OCI-LY7 (cell line): ENCODE measurements around the gene GJA9. TPM values are rescaled to one million over a fixed set of nuclear protein-coding genes. Genes with fewer than 3 reads are reported as not detected.
A peak's percentile ranks its signal among the peaks of the same experiment; 100 is the strongest.

Experiments
- BruUV-seq: library from RNA; stranded (reverse); fragments of 400-500 nt; replicated peaks from 2 replicates; lab custom pipeline; 2021; lab: Mats Ljungman, UMichigan
- CTCF ChIA-PET: fragments of 300-600 bp; sonication (Branson Sonifier 250); formaldehyde crosslinking; loops from one replicate; lab custom pipeline; 2022; ENCODE audit warnings: antibody characterized with exemption; ENCODE audit not compliant: unreplicated experiment; lab: Charles Lee
- POLR2A ChIA-PET: fragments of 300-600 bp; sonication (Branson Sonifier 250); formaldehyde crosslinking; loops from one replicate; lab custom pipeline; 2022; ENCODE audit warnings: antibody characterized with exemption; lab: Charles Lee
- DNase-seq: peaks from one replicate; pipeline ENCODE4 v3.0.0-alpha.2; 2015; ENCODE audit warnings: low spot score
- H2AFZ ChIP-seq: fragments of 200-600 bp; sonication (generic), shearing (Covaris generic); 2 replicates; pipeline ENCODE4 v1.6.1; 2014; ENCODE audit warnings: mild to moderate bottlenecking, antibody characterized with exemption, low read length, moderate library complexity
- H3K27ac ChIP-seq: fragments of 200-600 bp; sonication (generic); 2 replicates; pipeline ENCODE4 v1.5.1; 2014; ENCODE audit warnings: mixed run types, low read depth, mild to moderate bottlenecking, moderate library complexity, low read length, inconsistent platforms; ENCODE audit not compliant: poor library complexity, severe bottlenecking
- H3K36me3 ChIP-seq: fragments of 200-600 bp; sonication (generic); 2 replicates; pipeline ENCODE4 v1.6.1; 2014; ENCODE audit warnings: mild to moderate bottlenecking, antibody characterized with exemption, low read length, moderate library complexity, mixed read lengths; ENCODE audit not compliant: insufficient read depth
- H3K4me1 ChIP-seq: fragments of 200-600 bp; sonication (generic); 2 replicates; pipeline ENCODE4 v1.5.1; 2014; ENCODE audit warnings: mild to moderate bottlenecking, low read length; ENCODE audit not compliant: insufficient read depth, poor library complexity, severe bottlenecking
- H3K4me2 ChIP-seq: fragments of 200-600 bp; sonication (generic); 2 replicates; pipeline ENCODE4 v1.6.1; 2014; ENCODE audit warnings: mild to moderate bottlenecking, low read length
- H3K4me3 ChIP-seq: fragments of 200-600 bp; sonication (generic); 2 replicates; pipeline ENCODE4 v1.5.1; 2014; ENCODE audit warnings: mild to moderate bottlenecking, low read depth, low read length; ENCODE audit not compliant: poor library complexity, severe bottlenecking
- H3K79me2 ChIP-seq: fragments of 200-600 bp; sonication (generic); 2 replicates; pipeline ENCODE4 v1.6.1; 2016; ENCODE audit warnings: low read depth, mild to moderate bottlenecking, low read length, moderate library complexity, mixed read lengths; ENCODE audit not compliant: insufficient read depth
- H3K9me2 ChIP-seq: fragments of 200-600 bp; sonication (generic); 2 replicates; pipeline ENCODE4 v1.6.1; 2016; ENCODE audit warnings: mild to moderate bottlenecking, low read length, mixed read lengths; ENCODE audit not compliant: insufficient read depth
- H3K9me3 ChIP-seq: fragments of 200-600 bp; sonication (generic); 2 replicates; pipeline ENCODE4 v1.6.1; 2014; ENCODE audit warnings: mild to moderate bottlenecking, mixed run types, low read length, mixed read lengths
- H4K20me1 ChIP-seq: fragments of 200-600 bp; sonication (generic); 2 replicates; pipeline ENCODE4 v1.6.1; 2014; ENCODE audit warnings: mild to moderate bottlenecking, antibody characterized with exemption, low read length, moderate library complexity, mixed read lengths; ENCODE audit not compliant: insufficient read depth
- CTCF ChIP-seq: fragments of 200-600 bp; sonication (generic); conservative IDR thresholded peaks from 2 replicates; pipeline ENCODE4 v1.5.1; 2014; ENCODE audit warnings: mild to moderate bottlenecking, antibody characterized with exemption, low read length, moderate library complexity, mixed read lengths
- EZH2phosphoT487 ChIP-seq: fragments of 200-600 bp; sonication (generic); IDR thresholded peaks from 2 replicates; pipeline ENCODE4 v1.6.1; 2018; ENCODE audit warnings: low read depth, borderline replicate concordance, mild to moderate bottlenecking, mixed run types, antibody characterized with exemption, low read length, moderate library complexity, mixed read lengths
- intact Hi-C: fragments of 100-400 bp; cut with micrococcal nuclease; formaldehyde crosslinking; loops from one replicate; pipeline ENCODE4 v1.10.0; 2022; ENCODE audit not compliant: unreplicated experiment
- total RNA-seq, 2 experiments: library from RNA; depleted of rRNA in 1 of 2; stranded (reverse); fragments of >200 nt in 1 of 2; shearing (Covaris generic) in 1 of 2; gene quantifications; 2 replicates each; pipeline ENCODE4 v1.2.3, GENCODE V29; 2014 to 2022

GJA9 gene
- total RNA-seq, 2 experiments from 2014 or later: not detected

- POLR2A ChIA-PET: interaction anchor here (0.7 kb wide), 1 partner anchor 273 kb away, joined by 4 read pairs; no protein-coding TSS in a partner anchor
- Histone ChIP-seq H3K9me3 (no peaks in the 10 kb centered on the region), H3K4me1 (peaks cover 18% of the 10 kb centered on the region), H4K20me1 (0 out of 2 replicates have a peak, but pooled peaks cover 4% of the 10 kb centered on the region), H3K27ac (no peak overlapping the region), H3K4me3 (peak overlapping the region; percentile 91), H3K9me2 (no peaks in the 10 kb centered on the region), H2AFZ (peak overlapping the region; percentile 23; the same call in 1 of the 2 replicates), H3K36me3 (peaks cover 41% of the 10 kb centered on the region), H3K79me2 (peaks cover 32% of the 10 kb centered on the region), H3K4me2 (peak overlapping the region; percentile 84)
- BruUV-seq: no TSS peak
- DNase-seq: peak; percentile 65
- CTCF ChIA-PET: no interaction called here
- TF ChIP-seq EZH2phosphoT487 (no peak), CTCF (no peak)
- intact Hi-C loops: loop anchor here (2.0 kb wide), 1 partner anchor 14 kb away; the partner anchor contains the start of gene MYCBP
Observed at GRCh38 chr1:38858833-38859560, 22.4 kb downstream of the GJA9 start.

GRCh38 chr1:38852780-38853179 is 28.6 kb downstream of the GJA9 start:
- BruUV-seq: no TSS peak
- H3K4me2 ChIP-seq: no peak overlapping the region
- no peak overlapping the region for H2AFZ ChIP-seq
- TF ChIP-seq CTCF (no peak), EZH2phosphoT487 (no peak)
- 0 out of 2 replicates have a peak, but pooled peaks cover under 1% of the 10 kb centered on the region for H4K20me1 ChIP-seq
- no peak overlapping the region for H3K4me3 ChIP-seq
- ChIA-PET POLR2A (interaction anchor here (0.6 to 0.7 kb wide), 2 partner anchors 389 to 884 kb away, joined by 3 to 4 read pairs; no protein-coding TSS in a partner anchor), CTCF (no interaction called here)
- DNase-seq: no peak
- no peaks in the 10 kb centered on the region for H3K9me2 ChIP-seq
- H3K4me1 ChIP-seq: peaks cover 9% of the 10 kb centered on the region
- H3K79me2 ChIP-seq: peaks cover 12% of the 10 kb centered on the region
- intact Hi-C loops: no loop called here
- H3K27ac ChIP-seq: no peak overlapping the region
- peaks cover 60% of the 10 kb centered on the region for H3K36me3 ChIP-seq
- no peaks in the 10 kb centered on the region for H3K9me3 ChIP-seq
